CMK (cell line): Measurements from ENCODE around the gene PUM2.

Source experiments
- DNase-seq: peaks from one replicate; pipeline ENCODE4 v3.0.0-alpha.2; 2010; ENCODE audit warnings: low read depth

The PUM2 gene

DNA sequence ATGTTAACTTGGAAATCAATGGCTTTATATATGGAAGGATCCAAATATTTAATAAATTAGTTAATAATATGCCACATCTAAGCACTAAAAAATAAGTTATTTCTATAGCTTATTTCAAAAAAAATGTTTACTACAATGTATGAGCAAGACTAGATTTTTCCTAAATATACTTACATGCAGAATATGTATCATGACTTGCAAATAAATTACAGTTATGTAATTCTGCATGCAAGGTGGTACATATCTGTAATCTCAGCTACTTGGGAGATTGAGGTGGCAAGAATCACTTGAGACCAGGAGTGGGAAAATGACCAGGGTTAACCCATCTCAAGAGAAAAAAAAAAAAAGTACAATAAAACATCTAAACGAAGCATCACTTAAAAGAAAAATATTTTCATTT is 11.6 kb downstream of the PUM2 start:
- no peak for DNase-seq

DNA sequence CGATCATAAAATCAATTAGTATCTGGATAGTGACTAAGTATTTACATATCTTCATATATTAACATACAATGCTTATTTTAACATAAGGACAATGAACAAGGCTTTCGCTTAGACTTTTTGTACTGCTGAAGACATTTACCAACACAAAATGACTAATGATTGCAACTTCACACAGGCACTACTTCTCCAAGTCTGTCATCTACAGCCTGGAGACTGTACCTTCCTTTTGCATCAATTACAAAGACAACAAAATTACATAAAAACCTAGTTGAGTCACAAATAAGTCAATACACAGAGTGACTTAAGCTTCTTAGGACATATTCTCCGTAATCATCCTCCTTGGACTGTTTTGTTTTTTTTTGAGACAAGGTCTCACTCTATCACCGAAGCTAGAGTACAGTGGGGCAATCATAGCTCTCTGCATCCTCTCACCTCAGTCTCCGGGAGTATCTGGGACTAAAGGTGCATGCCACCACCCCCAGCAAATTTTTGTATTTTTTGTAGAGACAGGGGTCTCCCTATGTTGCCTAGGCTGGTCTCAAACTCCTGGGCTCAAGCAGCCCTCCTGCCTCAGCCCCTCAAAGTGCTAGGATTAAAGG is 15.9 kb downstream of the PUM2 start:
- no peak for DNase-seq

DNA sequence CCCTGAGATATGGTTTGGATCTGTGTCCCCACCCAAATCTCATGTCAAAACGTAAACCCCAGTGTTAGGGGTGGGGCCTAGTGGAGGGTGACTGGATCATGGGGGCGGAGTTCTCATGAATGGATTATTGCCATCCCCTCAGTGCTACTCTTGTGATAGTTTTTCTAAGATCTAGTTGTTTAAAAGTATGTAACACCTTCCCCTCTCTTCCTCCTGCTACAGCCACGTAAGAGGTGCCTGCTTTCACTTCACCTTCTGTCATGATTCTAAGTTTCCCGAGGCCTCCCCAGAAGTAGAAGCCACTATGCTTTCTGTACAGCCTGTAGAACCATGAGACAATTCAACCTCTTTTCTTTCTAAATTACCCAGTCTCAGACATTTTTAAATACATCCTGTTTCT is 16.9 kb downstream of the PUM2 start:
- no peak for DNase-seq

DNA sequence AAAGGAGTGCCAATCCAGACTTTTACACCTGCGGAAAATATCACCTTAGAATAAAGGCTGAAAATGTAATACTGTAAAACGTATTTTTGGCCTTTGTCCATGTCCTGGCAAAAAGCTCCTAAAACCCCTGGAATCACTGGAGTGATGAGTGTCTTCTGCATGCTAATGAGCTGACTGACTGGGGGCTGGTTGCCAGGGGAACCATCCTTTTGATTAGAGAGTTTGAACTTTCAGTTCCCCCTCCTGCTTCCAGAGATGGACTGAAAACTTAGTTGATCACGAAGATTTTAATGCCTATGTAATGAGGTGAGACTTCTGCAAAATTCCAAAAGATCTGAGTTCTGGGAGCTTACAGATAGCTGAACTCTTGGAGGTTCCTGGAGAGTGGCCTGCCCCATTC is 20.5 kb downstream of the PUM2 start:
- no peak for DNase-seq

DNA sequence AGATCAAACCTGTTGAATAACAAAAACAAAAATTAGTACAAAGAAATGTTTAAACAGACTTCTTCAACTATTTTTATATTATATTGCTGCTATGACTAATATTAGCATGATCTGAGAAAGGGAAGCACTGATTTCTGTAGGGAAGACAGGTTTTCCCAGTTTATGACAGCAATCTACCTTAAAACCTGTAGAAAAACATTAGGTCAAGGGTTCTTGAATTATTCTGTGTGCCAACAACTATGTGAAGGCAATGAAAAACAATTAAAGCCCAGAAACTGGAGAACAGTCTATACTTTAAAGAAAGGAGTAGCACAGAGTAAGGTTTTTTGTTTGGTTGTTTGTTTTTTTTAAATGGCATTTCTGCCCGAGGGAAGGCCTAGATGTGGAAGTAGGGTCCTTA is 23.3 kb downstream of the PUM2 start:
- DNase-seq, result no peak

DNA sequence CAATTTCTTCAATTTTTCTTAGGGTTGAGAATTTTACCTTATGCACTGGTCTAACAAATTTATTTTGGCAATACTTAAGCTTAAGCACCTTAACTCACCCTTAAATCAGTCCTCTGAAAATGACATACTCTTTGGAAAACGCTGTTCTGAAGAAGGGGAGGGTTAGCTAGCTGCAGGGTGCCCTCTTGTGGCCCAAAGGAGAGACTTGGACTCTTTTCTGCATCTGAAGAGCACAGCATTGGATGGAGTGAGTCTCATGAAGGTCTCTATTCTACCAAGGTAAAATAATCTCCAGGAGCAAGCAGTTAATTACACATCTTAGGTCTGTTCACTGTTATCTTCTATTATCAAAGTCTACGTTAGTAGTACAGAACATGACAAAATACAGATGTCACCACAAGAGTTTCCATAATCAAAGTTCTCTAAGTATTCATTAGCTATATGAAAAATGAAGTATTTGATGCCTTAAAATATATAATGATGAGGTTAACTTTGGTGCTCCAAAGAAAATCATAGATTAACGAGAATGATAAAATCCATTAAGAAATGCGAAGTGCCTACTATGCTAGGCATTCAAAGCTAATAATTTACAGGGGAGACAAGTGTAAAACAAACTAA is 24.4 kb downstream of the PUM2 start:
- DNase-seq, result peak; percentile 36

DNA sequence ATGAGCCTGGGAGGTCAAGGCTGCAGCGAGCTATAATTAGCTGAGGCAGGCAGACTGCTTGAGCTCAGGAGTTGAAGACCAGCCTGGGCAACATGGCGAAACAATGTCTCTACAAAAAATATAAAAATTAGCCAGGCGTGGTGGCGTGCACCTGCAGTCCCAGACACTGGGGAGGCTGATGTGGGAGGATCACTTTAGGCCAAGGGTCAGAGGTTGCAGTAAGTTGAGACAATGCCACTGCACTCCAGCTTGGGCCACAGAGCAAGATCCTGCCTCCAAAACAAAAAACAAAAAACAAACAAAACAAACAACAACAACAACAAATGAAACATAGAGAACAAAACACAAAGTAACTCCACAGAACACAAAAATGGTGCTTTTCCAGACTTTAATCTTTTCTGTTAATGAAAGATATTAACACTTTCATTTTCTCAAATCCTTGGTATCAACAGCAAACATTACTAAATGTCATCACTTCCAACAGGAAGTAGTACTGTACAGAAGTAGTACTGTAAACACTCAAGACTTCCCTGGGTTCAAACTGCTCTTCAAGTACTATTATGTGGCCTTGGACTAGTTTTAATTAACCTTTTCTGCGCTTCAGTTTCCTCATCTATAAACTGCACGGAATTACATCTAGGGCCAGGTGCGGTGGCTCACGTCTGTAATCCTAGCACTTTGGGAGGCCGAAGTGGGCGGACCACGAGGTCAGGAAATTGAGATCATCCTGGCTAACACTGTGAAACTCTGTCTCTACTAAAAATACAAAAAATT is 27.9 kb downstream of the PUM2 start:
- DNase-seq, result no peak

DNA sequence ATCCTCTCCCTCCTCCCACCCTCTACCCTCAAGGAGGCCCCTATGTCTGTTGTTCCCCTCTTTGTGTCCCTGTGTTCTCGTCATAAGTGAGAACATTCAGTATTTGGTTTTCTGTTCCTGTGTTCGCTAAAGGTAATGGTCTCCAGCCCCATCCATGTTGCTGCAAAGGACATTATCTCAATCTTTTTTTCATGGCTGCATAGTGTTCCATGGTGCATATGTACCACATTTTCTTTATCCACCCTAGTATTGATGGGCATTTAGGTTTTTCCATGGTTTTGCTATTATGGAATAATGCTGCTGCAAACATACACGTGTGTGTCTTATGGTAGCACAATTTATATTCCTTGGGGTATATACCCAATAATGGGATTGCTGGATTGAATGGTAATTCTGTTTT is 33.0 kb downstream of the PUM2 start:
- no peak for DNase-seq

DNA sequence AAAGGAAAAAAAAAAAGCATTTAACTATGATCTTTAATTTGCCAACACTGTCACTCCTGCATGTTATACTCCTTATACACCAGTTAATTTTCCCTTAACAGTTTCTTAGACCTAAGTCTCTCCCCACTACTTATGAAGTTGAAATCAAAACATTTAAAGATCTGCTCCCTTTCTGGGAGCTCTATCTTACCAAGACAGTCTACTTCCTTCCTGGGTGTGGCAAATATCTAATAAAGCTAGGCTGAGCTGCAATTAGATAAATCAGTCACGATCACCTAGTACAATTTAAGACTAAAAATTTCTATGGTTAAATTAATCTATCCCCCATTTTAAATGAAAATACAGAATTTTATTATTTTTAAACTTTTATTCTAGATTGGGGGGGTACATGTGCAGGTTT is 33.4 kb downstream of the PUM2 start:
- no peak for DNase-seq

DNA sequence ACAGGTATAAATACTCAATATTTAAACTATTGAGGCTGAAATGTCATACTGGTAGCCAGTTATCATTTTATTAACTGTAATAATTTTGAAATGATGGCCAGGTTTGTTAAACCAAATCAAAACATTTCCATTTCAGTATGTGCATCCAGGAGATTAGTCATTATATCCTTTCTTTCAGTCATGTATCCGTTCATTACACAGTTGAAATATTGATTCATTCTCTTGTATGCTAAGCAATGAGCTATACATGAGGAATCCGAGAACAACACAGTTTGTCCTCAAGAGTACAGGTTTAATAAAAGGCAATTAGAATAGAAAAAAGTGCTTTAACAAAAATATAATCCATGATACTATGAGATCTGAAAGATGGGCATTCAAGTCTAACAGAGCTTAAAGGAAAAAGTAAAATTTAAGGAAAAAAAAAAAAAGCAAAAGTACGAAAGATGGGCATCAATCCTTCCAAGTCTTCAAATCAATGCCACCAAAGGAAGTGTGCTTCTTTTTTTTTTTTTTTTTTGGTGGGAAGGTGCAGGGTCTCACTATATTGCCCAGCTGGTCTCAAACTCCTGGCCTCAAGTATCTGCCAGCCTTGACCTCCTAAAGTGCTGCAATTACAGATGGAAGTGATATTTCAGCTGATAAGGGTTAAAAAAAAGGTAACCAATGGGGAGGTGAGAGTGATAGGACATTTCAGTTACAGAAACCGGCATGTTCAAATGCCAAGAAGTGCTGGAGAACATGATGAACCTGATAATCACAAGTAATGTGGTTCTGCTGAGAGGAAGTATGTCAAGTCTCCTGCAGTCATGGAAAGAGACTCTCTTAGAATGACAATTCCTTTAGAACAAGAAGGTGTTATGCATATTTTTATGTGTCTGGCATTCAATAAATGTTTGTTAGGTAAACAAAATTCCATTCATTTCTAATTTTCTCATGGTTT is 35.8 kb downstream of the PUM2 start:
- DNase-seq, result no peak

DNA sequence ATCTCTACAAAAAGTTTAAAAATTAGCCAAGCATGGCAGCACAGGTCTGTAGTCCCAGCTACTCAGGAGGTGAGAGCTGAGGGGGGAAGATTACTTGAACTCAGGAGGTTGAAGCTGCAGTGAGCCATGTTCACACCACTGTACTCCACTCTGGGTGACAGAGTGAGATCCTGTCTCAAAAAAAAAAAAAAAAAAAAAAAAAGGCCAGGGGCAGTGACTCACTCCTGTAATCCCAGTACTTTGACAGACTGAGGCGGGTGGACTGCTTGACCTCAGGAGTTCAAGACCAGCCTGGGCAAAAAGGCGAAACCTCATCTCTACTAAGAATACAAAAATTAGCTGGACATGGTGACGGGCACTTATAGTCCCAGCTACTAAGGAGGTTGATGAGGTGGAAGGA is 37.0 kb downstream of the PUM2 start:
- no peak for DNase-seq

DNA sequence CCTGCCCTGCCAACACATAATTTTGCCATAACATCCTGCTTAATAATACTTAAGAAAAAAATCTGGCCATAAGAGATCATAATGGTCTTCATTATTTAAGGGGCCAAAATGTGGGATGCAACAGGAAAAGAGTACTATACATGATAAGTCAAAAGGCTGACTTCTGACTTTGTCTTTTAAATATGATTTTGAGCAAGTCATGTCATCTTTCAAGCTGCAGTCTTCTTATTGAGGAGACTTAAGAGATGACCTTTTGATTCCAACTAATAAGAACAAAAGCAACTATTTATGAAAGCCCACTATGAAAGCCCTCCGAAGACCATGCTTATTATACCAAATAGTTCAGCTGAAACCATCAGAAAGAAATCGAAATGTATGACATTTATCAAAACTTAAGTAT is 41.6 kb downstream of the PUM2 start:
- no peak for DNase-seq

DNA sequence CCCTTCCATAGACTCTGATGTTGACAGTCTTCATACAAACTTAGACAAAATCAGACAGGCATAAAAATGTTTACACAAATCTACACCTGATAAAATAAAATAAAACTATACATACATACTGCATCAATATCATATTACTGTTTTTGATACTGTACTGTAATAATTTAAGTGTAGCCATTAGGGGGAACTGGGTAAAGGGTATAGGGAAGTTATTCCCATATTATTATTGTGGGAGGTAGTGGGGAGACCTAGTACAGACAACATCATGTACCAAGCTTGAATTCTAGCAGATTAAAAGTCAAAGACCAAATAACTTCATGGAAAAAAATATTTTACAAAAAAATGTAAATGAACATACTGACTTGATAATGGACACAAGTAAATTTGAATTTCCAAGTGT is 43.3 kb downstream of the PUM2 start:
- DNase-seq, result no peak

DNA sequence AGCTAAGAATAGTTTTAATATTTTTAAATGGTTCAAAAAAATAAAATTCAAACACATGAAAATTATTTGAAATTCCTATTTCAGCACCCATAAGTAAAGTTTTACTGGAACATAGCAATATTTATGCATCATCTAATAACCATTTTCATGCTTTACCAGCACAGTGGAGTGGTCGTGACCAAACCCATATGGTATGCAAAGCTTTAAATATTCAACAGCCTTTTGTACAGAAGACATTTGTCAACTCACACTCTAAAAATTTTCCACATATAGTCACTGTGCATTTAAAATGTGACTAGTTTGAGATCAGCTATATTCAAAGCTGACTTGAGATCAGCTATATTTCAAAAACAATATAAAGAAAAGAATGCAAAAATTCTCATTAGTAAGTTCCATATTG is 46.2 kb downstream of the PUM2 start:
- DNase-seq, result no peak

DNA sequence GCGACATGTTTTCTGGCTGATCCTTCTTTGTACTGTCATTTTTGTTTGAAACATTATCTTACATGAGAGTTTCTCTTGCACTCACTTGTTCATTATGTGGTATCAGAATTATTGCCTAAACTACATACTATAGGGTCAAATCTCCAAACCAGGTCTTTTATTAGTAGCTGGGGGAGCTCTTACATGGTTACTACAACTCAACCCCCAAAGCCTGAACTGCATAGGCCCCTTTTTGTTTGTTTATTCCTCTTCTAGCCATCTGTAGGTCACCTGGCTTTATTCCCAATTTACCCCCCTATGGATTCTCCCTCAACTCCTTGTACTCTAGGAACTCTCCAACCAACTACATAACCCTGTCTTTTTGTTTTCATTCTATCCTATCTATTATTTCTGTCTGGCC is 46.7 kb downstream of the PUM2 start:
- no peak for DNase-seq

DNA sequence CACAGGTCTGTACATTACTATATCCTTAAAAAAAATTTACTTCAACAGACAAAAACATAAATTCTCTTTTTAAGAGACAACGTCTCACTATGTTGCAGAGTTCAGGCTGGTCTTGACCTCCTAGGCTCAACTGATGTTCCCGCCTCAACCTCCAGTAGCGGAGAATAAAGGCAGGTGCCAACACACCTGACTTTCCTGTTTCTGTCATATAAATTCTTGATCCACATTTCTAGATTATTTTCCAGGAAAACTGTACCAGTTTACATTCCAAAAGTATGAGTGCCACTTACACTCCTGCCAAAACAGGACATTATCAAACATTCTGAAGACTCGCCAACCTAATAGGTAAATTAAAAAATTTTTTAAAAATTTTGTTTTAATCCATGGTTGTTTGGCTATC is 48.6 kb downstream of the PUM2 start:
- no peak for DNase-seq

DNA sequence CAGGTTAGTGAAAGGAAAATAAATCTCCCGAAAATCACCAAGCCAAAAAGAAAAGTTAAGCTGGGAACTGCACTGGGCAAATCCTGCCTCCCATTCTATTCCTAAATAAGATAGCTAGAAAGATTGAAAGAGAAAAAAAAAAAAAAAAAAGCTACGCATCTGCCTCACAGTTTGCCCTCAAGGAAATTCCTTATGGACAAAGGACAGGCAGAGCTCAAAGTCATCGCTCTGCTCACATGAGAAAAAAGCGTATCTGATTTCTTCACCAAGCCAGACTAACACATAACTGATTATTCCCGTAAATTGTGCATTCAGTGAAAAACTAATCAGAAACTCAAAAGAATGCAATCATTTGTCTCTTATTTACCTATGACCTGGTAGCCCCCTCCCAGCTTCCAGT is 50.0 kb downstream of the PUM2 start:
- no peak for DNase-seq

DNA sequence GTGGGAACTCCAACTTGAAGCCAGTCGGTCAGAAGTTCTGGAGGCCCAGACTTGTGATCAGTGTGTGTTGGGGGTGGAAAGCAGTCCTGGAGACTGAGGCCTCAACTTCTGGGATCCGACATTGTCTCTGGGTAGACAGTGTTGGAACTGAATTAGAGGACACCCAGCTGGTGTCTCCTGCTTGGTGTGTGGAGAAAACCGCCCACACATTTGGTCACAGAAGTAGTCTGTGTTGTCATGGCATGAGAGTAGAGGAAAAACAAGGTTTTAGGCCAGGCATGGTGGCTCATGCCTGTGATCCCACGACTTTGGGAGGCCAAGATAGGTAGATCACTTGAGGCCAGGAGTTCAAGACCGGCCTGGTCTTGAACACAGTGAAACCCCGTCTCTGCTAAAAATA is 51.5 kb downstream of the PUM2 start:
- no peak for DNase-seq

DNA sequence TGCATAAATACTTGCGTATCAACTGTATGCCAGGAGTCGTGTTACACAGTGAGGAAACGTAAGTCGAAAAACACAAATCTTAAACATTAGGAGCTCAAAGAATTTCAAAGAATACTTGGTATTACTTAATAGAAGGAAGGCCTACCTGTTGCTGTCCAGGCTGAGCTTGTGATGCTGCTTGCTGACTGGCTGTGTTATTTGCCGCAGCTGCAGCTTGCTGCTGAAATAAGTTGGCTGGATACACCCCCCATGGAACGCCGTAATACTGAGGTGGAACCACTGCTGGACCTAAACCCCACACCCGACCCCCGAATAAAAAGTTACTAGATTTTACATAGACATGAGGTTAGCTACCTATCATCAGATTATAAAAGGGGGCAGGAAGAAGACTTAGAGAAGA is 56.4 kb downstream of the PUM2 start:
- no peak for DNase-seq

DNA sequence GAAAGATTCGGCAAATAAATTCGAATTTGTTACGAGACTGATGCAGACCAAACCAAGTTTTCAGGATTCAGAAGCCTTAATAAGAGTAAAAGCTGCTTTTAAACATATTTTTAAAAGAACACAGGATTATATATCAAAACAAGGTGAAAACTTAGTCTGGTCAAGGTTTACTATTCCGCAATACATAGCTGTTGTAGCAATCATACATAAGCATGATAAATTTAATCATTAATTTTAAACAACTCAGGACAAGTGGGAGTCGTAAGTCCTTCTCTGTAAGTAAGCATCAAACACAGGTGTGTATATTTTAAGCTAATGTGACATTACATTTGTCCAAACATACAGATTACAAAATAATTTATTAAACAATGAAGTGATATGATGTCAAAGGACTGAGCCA is 57.7 kb downstream of the PUM2 start:
- DNase-seq, result no peak

DNA sequence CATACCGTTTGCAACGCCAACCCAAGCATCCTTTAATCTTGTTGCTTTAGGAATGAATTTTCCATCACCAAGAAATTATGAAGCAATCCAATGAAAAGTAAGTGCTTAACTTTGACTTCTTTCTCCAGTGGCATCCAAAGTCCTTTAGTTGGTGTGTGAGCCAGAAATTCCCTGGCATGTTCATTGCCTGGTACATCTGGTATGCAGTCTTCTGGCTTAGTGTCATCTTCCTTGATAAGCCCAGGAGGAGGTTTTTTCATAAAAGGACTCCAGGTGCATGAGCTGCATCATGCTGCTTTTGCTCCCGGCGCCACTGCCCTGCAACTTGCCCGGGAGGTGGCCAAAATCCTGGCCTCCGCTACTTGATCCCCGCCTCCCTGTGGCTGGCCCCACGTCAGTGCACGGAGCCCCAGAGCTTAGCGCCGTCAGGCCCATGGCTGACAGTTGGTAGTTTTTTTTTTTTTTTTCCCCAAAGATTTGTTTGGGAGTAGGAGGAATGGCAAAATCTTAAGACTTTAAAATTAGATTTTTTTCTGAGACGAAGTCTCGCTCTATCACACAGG is 58.7 kb downstream of the PUM2 start:
- DNase-seq, result no peak

DNA sequence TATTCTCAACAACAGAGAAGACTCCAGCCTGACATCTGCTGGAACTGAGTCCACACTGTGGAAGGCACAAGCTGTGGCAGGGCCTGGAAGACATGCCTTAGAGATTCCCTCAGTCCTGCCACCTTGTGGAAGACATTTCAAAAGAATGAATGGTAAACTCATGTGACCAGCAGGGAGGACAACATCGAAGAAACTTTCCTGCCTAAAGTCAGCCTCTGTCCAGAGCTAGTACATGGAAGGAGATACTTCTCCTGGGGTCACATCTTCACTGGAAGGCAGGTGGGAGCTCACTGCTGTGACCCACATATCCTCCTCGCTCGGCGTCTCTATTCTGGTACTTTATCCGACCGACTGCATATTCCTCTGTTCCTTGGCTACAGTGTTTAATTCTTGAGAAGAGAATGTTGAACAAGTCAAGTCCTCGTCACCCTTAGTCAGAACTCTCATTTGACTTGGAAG is 59.5 kb downstream of the PUM2 start:
- DNase-seq, result peak; percentile 56
